ENCODE results near the gene TOMM70. TPM values are rescaled to one million over a fixed set of nuclear protein-coding genes. Genes with fewer than 3 reads are reported as not detected.

Gene TOMM70
- total and polyA plus RNA-seq, 8 donors, result 12.9 to 95.6 (median 24.3) TPM

DNA sequence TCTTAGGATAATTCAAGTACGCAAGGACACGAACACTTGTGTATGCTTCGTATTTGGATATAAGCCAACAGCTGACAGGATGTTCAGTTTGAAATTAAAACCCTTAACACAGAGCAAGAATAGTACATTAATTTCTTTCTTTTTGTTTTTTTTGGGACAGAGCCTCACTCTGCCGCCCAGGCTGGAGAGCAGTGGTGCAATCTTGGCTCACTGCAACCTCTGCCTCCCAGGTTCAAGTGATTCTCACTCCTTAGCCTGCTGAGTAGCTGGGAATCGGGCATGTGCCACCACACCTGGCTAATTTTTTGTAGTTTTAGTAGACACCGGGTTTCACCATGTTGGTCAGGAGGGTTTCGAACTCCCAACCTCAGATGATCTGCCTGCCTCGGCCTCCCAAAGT is 32.4 kb downstream of the TOMM70 start:
- Histone ChIP-seq H3K9me3 (no peaks in the 10 kb centered on the region), H3K36me3 (peaks cover 33 to 98% (median 93%) of the 10 kb centered on the region in 4 donors), H3K27ac (no peak overlapping the region), H3K4me1 (no peaks in the 10 kb centered on the region), H3K4me3 (no peak overlapping the region), H3K27me3 (no peaks in the 10 kb centered on the region)
- WGBS, 5 donors, result 78 to 85% (median 82%) methylated on average over 8 of the region's 8 CpGs
- intact Hi-C loops (cut with DNase I; ENCODE audit: low total_unique reads), result no loop called here
- DNase-seq, result no peak
- TF ChIP-seq, protein P1, sequence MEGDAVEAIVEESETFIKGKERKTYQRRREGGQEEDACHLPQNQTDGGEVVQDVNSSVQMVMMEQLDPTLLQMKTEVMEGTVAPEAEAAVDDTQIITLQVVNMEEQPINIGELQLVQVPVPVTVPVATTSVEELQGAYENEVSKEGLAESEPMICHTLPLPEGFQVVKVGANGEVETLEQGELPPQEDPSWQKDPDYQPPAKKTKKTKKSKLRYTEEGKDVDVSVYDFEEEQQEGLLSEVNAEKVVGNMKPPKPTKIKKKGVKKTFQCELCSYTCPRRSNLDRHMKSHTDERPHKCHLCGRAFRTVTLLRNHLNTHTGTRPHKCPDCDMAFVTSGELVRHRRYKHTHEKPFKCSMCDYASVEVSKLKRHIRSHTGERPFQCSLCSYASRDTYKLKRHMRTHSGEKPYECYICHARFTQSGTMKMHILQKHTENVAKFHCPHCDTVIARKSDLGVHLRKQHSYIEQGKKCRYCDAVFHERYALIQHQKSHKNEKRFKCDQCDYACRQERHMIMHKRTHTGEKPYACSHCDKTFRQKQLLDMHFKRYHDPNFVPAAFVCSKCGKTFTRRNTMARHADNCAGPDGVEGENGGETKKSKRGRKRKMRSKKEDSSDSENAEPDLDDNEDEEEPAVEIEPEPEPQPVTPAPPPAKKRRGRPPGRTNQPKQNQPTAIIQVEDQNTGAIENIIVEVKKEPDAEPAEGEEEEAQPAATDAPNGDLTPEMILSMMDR (IDR thresholded peaks at IDR 0.05), result no peak

DNA sequence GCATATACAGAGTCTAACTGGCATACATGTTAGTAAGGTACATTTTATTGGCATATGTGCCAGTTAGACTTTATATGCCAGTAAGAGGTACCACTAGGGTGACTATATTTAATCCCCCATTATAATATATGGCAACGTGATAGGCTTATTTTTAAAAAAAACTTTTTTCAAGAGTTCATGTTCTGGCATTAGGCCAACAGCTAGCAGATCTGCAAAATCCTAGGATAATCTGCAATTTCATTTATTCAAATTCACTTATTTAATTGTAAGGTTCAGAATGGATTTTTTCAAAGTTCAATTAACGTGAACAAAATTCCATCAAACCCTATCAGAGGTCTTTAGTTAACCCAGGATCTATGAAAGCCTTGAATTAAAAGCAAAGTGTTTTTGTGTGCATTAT is 34.5 kb downstream of the TOMM70 start:
- no peaks in the 10 kb centered on the region for H3K9me3 ChIP-seq
- H3K27me3 ChIP-seq, result no peaks in the 10 kb centered on the region
- no peak for DNase-seq
- H3K36me3 ChIP-seq, result peaks cover 21 to 96% (median 92%) of the 10 kb centered on the region in 4 donors
- intact Hi-C loops (cut with DNase I; ENCODE audit: low total_unique reads), result no loop called here
- H3K4me3 ChIP-seq, result no peak overlapping the region
- no peaks in the 10 kb centered on the region for H3K4me1 ChIP-seq
- 73 to 78% (median 75%) methylated on average over 2 of the region's 2 CpGs for WGBS, 5 donors
- H3K27ac ChIP-seq, result no peak overlapping the region
- TF ChIP-seq POLR2A (IDR thresholded peaks at IDR 0.05), result no peak
- TF ChIP-seq, protein P1 (IDR thresholded peaks at IDR 0.05), result no peak
- no peak for TF ChIP-seq EP300 (IDR thresholded peaks at IDR 0.05)
- no peak for TF ChIP-seq POLR2AphosphoS5 (IDR thresholded peaks at IDR 0.05)

DNA sequence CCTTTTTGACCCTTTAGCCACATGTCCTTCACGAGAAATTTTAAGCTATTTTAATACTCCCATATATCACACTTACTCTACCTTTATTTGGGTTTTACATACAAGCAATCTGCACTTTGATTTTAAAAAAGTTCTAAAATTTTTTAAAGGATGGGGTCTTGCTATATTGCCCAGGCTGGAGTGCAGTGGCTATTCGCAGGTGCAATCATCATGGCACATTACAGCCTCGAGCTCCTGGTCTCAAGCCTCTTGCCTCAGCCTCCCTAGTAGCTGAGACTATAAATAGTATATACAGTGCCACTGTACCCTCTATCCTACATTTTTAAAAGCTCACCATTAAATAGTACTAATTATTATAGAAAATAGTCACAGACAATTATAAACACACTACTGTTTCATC is 36.5 kb downstream of the TOMM70 start:
- Histone ChIP-seq H3K4me1 (no peaks in the 10 kb centered on the region), H3K27ac (no peak overlapping the region), H3K27me3 (no peaks in the 10 kb centered on the region), H3K4me3 (no peak overlapping the region), H3K36me3 (peaks cover 15 to 100% (median 82%) of the 10 kb centered on the region in 4 donors), H3K9me3 (no peaks in the 10 kb centered on the region)
- WGBS, 5 donors, result 93 to 99% (median 97%) methylated on average over 3 of the region's 3 CpGs
- intact Hi-C loops (cut with DNase I; ENCODE audit: low total_unique reads), result no loop called here
- no peak for DNase-seq
- no peak for TF ChIP-seq POLR2A (IDR thresholded peaks at IDR 0.05)
- no peak for TF ChIP-seq POLR2AphosphoS5 (IDR thresholded peaks at IDR 0.05)
- no peak for TF ChIP-seq EP300 (IDR thresholded peaks at IDR 0.05)
- TF ChIP-seq, protein P1 (IDR thresholded peaks at IDR 0.05), result no peak

DNA sequence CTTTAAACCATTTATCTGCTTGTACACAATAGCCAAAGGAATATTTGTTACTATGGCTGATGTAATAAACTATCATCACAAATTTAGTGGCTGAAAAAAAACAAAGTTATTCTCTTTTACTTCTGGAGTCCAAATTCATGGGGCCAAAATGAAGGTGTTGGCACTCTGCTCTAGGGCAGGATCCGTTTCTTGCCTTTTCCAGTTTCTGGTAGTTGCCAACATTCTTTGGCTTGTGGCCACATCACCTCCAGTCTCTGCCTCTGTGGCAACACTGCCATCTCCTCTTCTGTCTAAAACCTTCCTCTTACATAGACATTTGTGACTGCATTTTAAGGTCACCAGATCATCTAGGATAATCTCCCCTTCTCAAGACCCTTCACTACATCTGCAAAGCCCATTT is 39.0 kb downstream of the TOMM70 start:
- no peak overlapping the region for H3K4me3 ChIP-seq
- intact Hi-C loops (cut with DNase I; ENCODE audit: low total_unique reads), result no loop called here
- 69 to 84% (median 71%) methylated on average over 1 of the region's 1 CpG for WGBS, 5 donors
- no peaks in the 10 kb centered on the region for H3K27me3 ChIP-seq
- H3K4me1 ChIP-seq, result no peaks in the 10 kb centered on the region
- no peak overlapping the region for H3K27ac ChIP-seq
- H3K36me3 ChIP-seq, result peaks cover 21 to 93% (median 74%) of the 10 kb centered on the region in 4 donors
- no peaks in the 10 kb centered on the region for H3K9me3 ChIP-seq
- DNase-seq, result no peak
- no peak for TF ChIP-seq POLR2A (IDR thresholded peaks at IDR 0.05)
- TF ChIP-seq EP300 (IDR thresholded peaks at IDR 0.05), result no peak
- no peak for TF ChIP-seq POLR2AphosphoS5 (IDR thresholded peaks at IDR 0.05)
- TF ChIP-seq, protein P1 (IDR thresholded peaks at IDR 0.05), result no peak
